PC-3 (cell line): ENCODE measurements around the gene NTM. TPM values are rescaled to one million over a fixed set of nuclear protein-coding genes. Genes with fewer than 3 reads are reported as not detected.

Source experiments
- ATAC-seq: fragments of 200-7000 bp; cut with Tn5 transposase; 2 replicates; pipeline ENCODE4 v1.9.1; 2020; ENCODE audit warnings: mild to moderate bottlenecking, moderate library complexity
- BruUV-seq: library from RNA; stranded (reverse); fragments of 400-500 nt; replicated peaks from 2 replicates; lab custom pipeline; 2021; lab: Mats Ljungman, UMichigan
- CTCF ChIA-PET: fragments of 300-600 bp; sonication (Branson Sonifier 250); formaldehyde crosslinking; loops from one replicate; lab custom pipeline; 2022; ENCODE audit warnings: antibody characterized with exemption; lab: Charles Lee
- POLR2A ChIA-PET: fragments of 300-600 bp; sonication (Branson Sonifier 250); formaldehyde crosslinking; loops from one replicate; lab custom pipeline; 2022; ENCODE audit warnings: antibody characterized with exemption; ENCODE audit not compliant: unreplicated experiment; lab: Charles Lee
- DNase-seq: peaks from one replicate; pipeline ENCODE4 v3.0.0-alpha.2; 2015
- H2AFZ ChIP-seq: fragments of 300-600 bp; sonication (generic); 2 replicates; pipeline ENCODE4 v1.6.0; 2016; ENCODE audit warnings: antibody characterized with exemption, low read length
- H3F3A ChIP-seq: fragments of 300-600 bp; sonication (generic); one replicate; pipeline ENCODE4 v1.6.0; 2017; ENCODE audit warnings: antibody characterized with exemption, low read length, control low read depth, mild to moderate bottlenecking; ENCODE audit not compliant: unreplicated experiment
- H3K27ac ChIP-seq: fragments of 300-600 bp; sonication (generic); 2 replicates; pipeline ENCODE4 v1.5.1; 2016; ENCODE audit warnings: mild to moderate bottlenecking, low read length
- H3K27me3 ChIP-seq: fragments of 300-600 bp; sonication (generic); 2 replicates; pipeline ENCODE4 v1.6.1; 2016; ENCODE audit warnings: low read length, mixed read lengths
- H3K36me3 ChIP-seq: fragments of 300-600 bp; sonication (generic); 2 replicates; pipeline ENCODE4 v1.6.1; 2016; ENCODE audit warnings: low read depth, mixed run types, low read length, mixed read lengths
- H3K4me1 ChIP-seq: fragments of 300-600 bp; sonication (generic); 2 replicates; pipeline ENCODE4 v1.5.1; 2016; ENCODE audit warnings: low read length; ENCODE audit not compliant: insufficient read depth
- H3K4me2 ChIP-seq: fragments of 300-600 bp; sonication (generic); 2 replicates; pipeline ENCODE4 v1.6.0; 2016; ENCODE audit warnings: low read length
- H3K4me3 ChIP-seq: fragments of 300-600 bp; sonication (generic); 2 replicates; pipeline ENCODE4 v1.5.1; 2016; ENCODE audit warnings: mild to moderate bottlenecking, low read length, mixed read lengths
- H3K79me2 ChIP-seq: fragments of 300-600 bp; sonication (generic); 2 replicates; pipeline ENCODE4 v1.6.1; 2017; ENCODE audit warnings: low read length, mixed read lengths
- H3K9ac ChIP-seq: fragments of 300-600 bp; sonication (generic); 2 replicates; pipeline ENCODE4 v1.6.0; 2016; ENCODE audit warnings: mild to moderate bottlenecking, low read length
- H3K9me2 ChIP-seq: fragments of 300-600 bp; sonication (generic); replicated peaks from 2 replicates; pipeline ENCODE4 v1.6.1; 2016; ENCODE audit warnings: mixed run types, low read length, mixed read lengths
- H3K9me3 ChIP-seq: fragments of 300-600 bp; sonication (generic); 2 replicates; pipeline ENCODE4 v1.6.1; 2016; ENCODE audit warnings: low read length, mixed read lengths
- H4K20me1 ChIP-seq: fragments of 300-600 bp; sonication (generic); 2 replicates; pipeline ENCODE4 v1.6.1; 2016; ENCODE audit warnings: low read length, mixed read lengths
- CTCF ChIP-seq: fragments of 300-600 bp; sonication (generic); conservative IDR thresholded peaks from 2 replicates; pipeline ENCODE4 v1.5.1; 2017; ENCODE audit warnings: antibody characterized with exemption, low read depth, mild to moderate bottlenecking, low read length
- EZH2 ChIP-seq: fragments of 300-600 bp; sonication (generic); IDR thresholded peaks from one replicate; pipeline ENCODE4 v1.6.1; 2017; ENCODE audit warnings: antibody characterized with exemption, mild to moderate bottlenecking, low read length; ENCODE audit not compliant: unreplicated experiment
- EZH2phosphoT487 ChIP-seq: fragments of 300-600 bp; sonication (generic); IDR thresholded peaks from 2 replicates; pipeline ENCODE4 v1.6.1; 2018; ENCODE audit warnings: mild to moderate bottlenecking, antibody characterized with exemption, low read length, borderline replicate concordance
- intact Hi-C: fragments of 100-400 bp; cut with micrococcal nuclease; formaldehyde crosslinking; loops from 2 replicates; pipeline ENCODE4 v1.9.0; 2023
- total RNA-seq: library from RNA; depleted of rRNA; stranded (reverse); fragments of >200 nt; gene quantifications from 2 replicates; pipeline ENCODE4 v1.2.3, GENCODE V29; 2014

The NTM gene
- total RNA-seq, 1 experiment from 2014 or later = not detected

- H3F3A ChIP-seq = no peaks in the 10 kb centered on the region
- POLR2A ChIA-PET = no interaction called here
- DNase-seq = no peak
These were observed 708.1 kb downstream of the NTM start for GRCh38 chr11:132078264-132079076.

GRCh38 chr11:132080127-132080526, 709.7 kb downstream of the NTM start:
- H3K27me3 ChIP-seq = no peaks in the 10 kb centered on the region
- H3K27ac ChIP-seq = no peak overlapping the region
- peaks cover 13% of the 10 kb centered on the region for H3K9me3 ChIP-seq
- ATAC-seq (no peak), DNase-seq (peak; percentile 71)
- POLR2A ChIA-PET = no interaction called here
- TF ChIP-seq EZH2phosphoT487 = no peak
- no peak for TF ChIP-seq EZH2
- no peak for TF ChIP-seq CTCF
- no peaks in the 10 kb centered on the region for H3K9me2 ChIP-seq
- H2AFZ ChIP-seq = no peak overlapping the region
- no peaks in the 10 kb centered on the region for H3K4me1 ChIP-seq
- no peaks in the 10 kb centered on the region for H4K20me1 ChIP-seq
- CTCF ChIA-PET = no interaction called here
- no peaks in the 10 kb centered on the region for H3F3A ChIP-seq
- H3K79me2 ChIP-seq = no peaks in the 10 kb centered on the region
- no TSS peak for BruUV-seq
- H3K4me2 ChIP-seq = no peak overlapping the region
- intact Hi-C loops = no loop called here
- H3K4me3 ChIP-seq = no peak overlapping the region
- H3K36me3 ChIP-seq = no peaks in the 10 kb centered on the region
- no peak overlapping the region for H3K9ac ChIP-seq

More at GRCh38 chr11:132078264-132079076, 708.1 kb downstream of the NTM start:
- Histone ChIP-seq H3K27ac (no peak overlapping the region), H3K4me2 (no peak overlapping the region), H3K4me3 (no peak overlapping the region), H3K9me3 (peaks cover 7% of the 10 kb centered on the region), H3K9me2 (no peaks in the 10 kb centered on the region), H3K9ac (no peak overlapping the region), H2AFZ (no peak overlapping the region), H3K27me3 (no peaks in the 10 kb centered on the region), H3K4me1 (peaks cover 4% of the 10 kb centered on the region; the same call in 1 of the 2 replicates), H4K20me1 (no peaks in the 10 kb centered on the region), H3K79me2 (no peaks in the 10 kb centered on the region), H3K36me3 (no peaks in the 10 kb centered on the region)
- BruUV-seq = no TSS peak
- intact Hi-C loops = no loop called here
- TF ChIP-seq EZH2 (no peak), CTCF (no peak), EZH2phosphoT487 (no peak)
- CTCF ChIA-PET = no interaction called here
- ATAC-seq = no peak

GRCh38 chr11:132082566-132082965, 712.2 kb downstream of the NTM start:
- Histone ChIP-seq H3K4me3 (no peak overlapping the region), H3F3A (no peaks in the 10 kb centered on the region), H3K27ac (no peak overlapping the region), H4K20me1 (no peaks in the 10 kb centered on the region), H3K4me2 (no peak overlapping the region), H3K9me3 (peaks cover 29% of the 10 kb centered on the region), H3K27me3 (no peaks in the 10 kb centered on the region), H3K4me1 (no peaks in the 10 kb centered on the region), H3K36me3 (no peaks in the 10 kb centered on the region), H2AFZ (no peak overlapping the region), H3K9me2 (no peaks in the 10 kb centered on the region), H3K9ac (no peak overlapping the region), H3K79me2 (no peaks in the 10 kb centered on the region)
- intact Hi-C loops = no loop called here
- ChIA-PET CTCF (no interaction called here), POLR2A (no interaction called here)
- no peak for TF ChIP-seq EZH2phosphoT487
- no peak for TF ChIP-seq EZH2
- TF ChIP-seq CTCF = no peak
- ATAC-seq (no peak), DNase-seq (no peak)
- no TSS peak for BruUV-seq
